ENCODE results near the gene A3GALT2.

DNA sequence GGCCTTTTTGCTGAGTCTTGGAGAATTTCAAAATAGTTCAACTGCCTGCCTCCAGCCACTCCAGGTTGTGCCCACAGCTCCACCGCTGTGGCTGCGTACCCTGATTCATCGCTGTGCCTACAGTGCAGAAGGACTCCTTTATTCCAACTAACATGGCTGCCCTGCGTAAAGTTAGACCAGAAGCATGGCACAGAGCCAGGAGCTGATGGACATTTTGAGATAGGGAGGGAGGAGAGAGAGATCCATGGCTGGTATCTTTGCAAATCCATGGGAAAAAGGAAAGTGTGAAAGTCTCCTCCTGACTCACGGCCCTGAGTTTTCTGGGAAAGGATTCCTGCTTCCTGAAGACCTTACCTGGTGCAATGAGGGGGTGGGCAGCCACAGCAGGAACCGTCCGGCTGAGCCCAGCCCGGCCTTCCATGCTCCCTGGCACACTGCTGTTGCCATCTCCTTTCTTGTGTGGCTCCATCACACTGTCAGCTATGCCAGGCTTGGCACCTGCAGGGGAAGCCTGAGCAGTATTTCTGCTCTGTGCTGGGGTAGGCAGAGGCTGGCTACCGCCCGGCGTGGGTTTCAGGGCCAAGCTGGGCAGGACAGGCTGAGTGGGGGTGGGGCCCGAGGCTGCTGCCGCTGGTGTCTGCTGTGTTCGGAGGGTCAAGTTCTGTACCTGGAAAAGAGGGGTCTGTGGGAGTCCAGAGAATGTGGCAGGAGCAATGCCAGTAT is 46.0 kb upstream of the A3GALT2 start:
- TF ChIP-seq CTCF (IDR thresholded peaks at IDR 0.05; ENCODE audit: low read depth, low read length, poor library complexity, severe bottlenecking) (no peak), EZH2phosphoT487 (IDR thresholded peaks at IDR 0.05; ENCODE audit: borderline replicate concordance, low read length) (no peak)
